Inflammatory macrophage treated with lipopolysaccharide for 1 hour (primary cell): ENCODE measurements around the gene MB.
"Not testable (repeated sequence)": the region's sequence is repeated elsewhere in the genome, so short reads cannot be mapped to it uniquely, and the experiment has no call there.

Source experiments
- DNase-seq, 2 donors: peaks; one replicate each; pipeline ENCODE4 v3.0.0-alpha.2; 2020 to 2022

The MB gene

GRCh38 chr22:35637254-35637653 lies 20.1 kb upstream of the MB start:
- DNase-seq: no peak

GRCh38 chr22:35634943-35635540 lies 17.9 kb upstream of the MB start:
- no peak for DNase-seq

GRCh38 chr22:35634015-35634414 lies 16.9 kb upstream of the MB start:
- peak in 1 of 2 donors; percentile 29 for DNase-seq

- DNase-seq: no peak
These were observed 16.4 kb upstream of the MB start for GRCh38 chr22:35633520-35633919.

GRCh38 chr22:35632935-35633334 lies 15.8 kb upstream of the MB start:
- DNase-seq: no peak

- DNase-seq: peak in 1 of 2 donors; percentile 57
These were observed 14.5 kb upstream of the MB start for GRCh38 chr22:35631597-35631996.

GRCh38 chr22:35630891-35631290 lies 13.8 kb upstream of the MB start:
- no peak for DNase-seq

GRCh38 chr22:35630387-35630793 lies 13.3 kb upstream of the MB start:
- no peak for DNase-seq

GRCh38 chr22:35629406-35630216 lies 12.5 kb upstream of the MB start:
- DNase-seq: peak; percentile 60 to 62

GRCh38 chr22:35628732-35629131 lies 11.6 kb upstream of the MB start:
- DNase-seq: no peak

GRCh38 chr22:35627267-35628041 lies 10.3 kb upstream of the MB start:
- DNase-seq: peak; percentile 59 to 78

- DNase-seq: no peak
These were observed 8.8 kb upstream of the MB start for GRCh38 chr22:35625763-35626432.

GRCh38 chr22:35624547-35624946 lies 7.4 kb upstream of the MB start:
- no peak for DNase-seq

- not testable (repeated sequence) for DNase-seq
These were observed 6.8 kb upstream of the MB start for GRCh38 chr22:35623885-35624284.

- no peak for DNase-seq
These were observed 5.2 kb upstream of the MB start for GRCh38 chr22:35622191-35622913.

GRCh38 chr22:35621451-35621850 lies 4.3 kb upstream of the MB start:
- DNase-seq: no peak

GRCh38 chr22:35620624-35621251 lies 3.6 kb upstream of the MB start:
- no peak for DNase-seq

GRCh38 chr22:35619336-35620094 lies 2.4 kb upstream of the MB start:
- DNase-seq: no peak

GRCh38 chr22:35618427-35619223 lies 1.5 kb upstream of the MB start:
- DNase-seq: no peak

- DNase-seq: no peak
These were observed 1.1 kb downstream of the MB start for GRCh38 chr22:35616043-35616442.
